Measurements from ENCODE around the gene SEMA5A.

GRCh38 chr5:9240431-9240830 is 305.4 kb downstream of the SEMA5A start:
- TF ChIP-seq CTCF (IDR thresholded peaks at IDR 0.05; ENCODE audit: control extremely low read depth in 1 of 3, insufficient read depth in 1 of 3, low read depth in 1 of 3, low read length in 3 of 3) (no peak), SRF (IDR thresholded peaks at IDR 0.05; ENCODE audit: low read depth, low read length) (no peak), EZH2 (IDR thresholded peaks at IDR 0.05; ENCODE audit: low read depth, low read length, severe bottlenecking) (no peak), HDAC2 (IDR thresholded peaks at IDR 0.05; ENCODE audit: borderline replicate concordance in 1 of 2, low read depth in 2 of 2, low read length in 2 of 2) (no peak), POLR2A (IDR thresholded peaks at IDR 0.05; ENCODE audit: control extremely low read depth in 1 of 2, low read depth in 2 of 2, low read length in 2 of 2) (no peak), RBBP5 (IDR thresholded peaks at IDR 0.05; ENCODE audit: borderline replicate concordance, low read depth, low read length) (no peak), KDM5A (IDR thresholded peaks at IDR 0.05; ENCODE audit: low read length) (no peak), JUND (IDR thresholded peaks at IDR 0.05; ENCODE audit: low read length) (no peak), SUZ12 (IDR thresholded peaks at IDR 0.05; ENCODE audit: low read length) (no peak), NRF1 (IDR thresholded peaks at IDR 0.05; ENCODE audit: low read depth, low read length) (no peak)

Data from H1 (cell line).